ENCODE results near the gene NPC1L1.
"Not testable (repeated sequence)": the region's sequence is repeated elsewhere in the genome, so short reads cannot be mapped to it uniquely, and the experiment has no call there.

Gene NPC1L1

GRCh38 chr7:44534087-44534486 lies 7.0 kb downstream of the NPC1L1 start:
- DNase-seq = no peak

GRCh38 chr7:44533301-44534055 lies 7.7 kb downstream of the NPC1L1 start:
- DNase-seq = no peak

- DNase-seq = no peak
Measured at GRCh38 chr7:44531421-44532380, 9.4 kb downstream of the NPC1L1 start.

- DNase-seq = no peak
Measured at GRCh38 chr7:44530990-44531389, 10.1 kb downstream of the NPC1L1 start.

GRCh38 chr7:44524811-44525388 lies 16.2 kb downstream of the NPC1L1 start:
- no peak for DNase-seq

GRCh38 chr7:44522315-44522714 lies 18.8 kb downstream of the NPC1L1 start:
- DNase-seq = no peak

GRCh38 chr7:44521347-44522095 lies 19.6 kb downstream of the NPC1L1 start:
- no peak for DNase-seq

- no peak for DNase-seq
Measured at GRCh38 chr7:44520574-44520973, 20.6 kb downstream of the NPC1L1 start.

GRCh38 chr7:44519546-44519945 lies 21.6 kb downstream of the NPC1L1 start:
- peak; percentile 37 for DNase-seq

- no peak for DNase-seq
Measured at GRCh38 chr7:44518761-44519160, 22.4 kb downstream of the NPC1L1 start.

- no peak for DNase-seq
Measured at GRCh38 chr7:44517175-44517574, 24.0 kb downstream of the NPC1L1 start.

- no peak for DNase-seq
Measured at GRCh38 chr7:44515590-44516268, 25.4 kb downstream of the NPC1L1 start.

- DNase-seq = no peak
Measured at GRCh38 chr7:44512736-44513135, 28.4 kb downstream of the NPC1L1 start.

- no peak for DNase-seq
Measured at GRCh38 chr7:44511863-44512468, 29.2 kb downstream of the NPC1L1 start.

- no peak for DNase-seq
Measured at GRCh38 chr7:44511236-44511635, 29.9 kb downstream of the NPC1L1 start.

- DNase-seq = no peak
Measured at GRCh38 chr7:44508328-44509030, 32.7 kb downstream of the NPC1L1 start.

GRCh38 chr7:44506592-44507288 lies 34.4 kb downstream of the NPC1L1 start:
- DNase-seq = not testable (repeated sequence)

GRCh38 chr7:44505595-44505994 lies 35.5 kb downstream of the NPC1L1 start:
- no peak for DNase-seq

- DNase-seq = no peak
Measured at GRCh38 chr7:44498230-44498954, 42.7 kb downstream of the NPC1L1 start.
